GM19324 (cell line): Measurements from ENCODE around the gene PCDHGA12.
"Not testable (repeated sequence)": the region's sequence is repeated elsewhere in the genome, so short reads cannot be mapped to it uniquely, and the experiment has no call there.

Source experiments
- ATAC-seq: cut with Tn5 transposase; IDR thresholded peaks from one replicate; pipeline ENCODE4 v1.9.1; 2021; ENCODE audit warnings: mild to moderate bottlenecking, moderate library complexity; ENCODE audit not compliant: unreplicated experiment, low FRiP score

The PCDHGA12 gene

GRCh38 chr5:141407790-141408505, 22.4 kb upstream of the PCDHGA12 start, which contains the start of gene PCDHGB6:
Gene PCDHGB6 (plus strand): TSS chr5:141408021. CDS start chr5:141408203, 182 bp downstream.
- ATAC-seq: not testable (repeated sequence)

DNA sequence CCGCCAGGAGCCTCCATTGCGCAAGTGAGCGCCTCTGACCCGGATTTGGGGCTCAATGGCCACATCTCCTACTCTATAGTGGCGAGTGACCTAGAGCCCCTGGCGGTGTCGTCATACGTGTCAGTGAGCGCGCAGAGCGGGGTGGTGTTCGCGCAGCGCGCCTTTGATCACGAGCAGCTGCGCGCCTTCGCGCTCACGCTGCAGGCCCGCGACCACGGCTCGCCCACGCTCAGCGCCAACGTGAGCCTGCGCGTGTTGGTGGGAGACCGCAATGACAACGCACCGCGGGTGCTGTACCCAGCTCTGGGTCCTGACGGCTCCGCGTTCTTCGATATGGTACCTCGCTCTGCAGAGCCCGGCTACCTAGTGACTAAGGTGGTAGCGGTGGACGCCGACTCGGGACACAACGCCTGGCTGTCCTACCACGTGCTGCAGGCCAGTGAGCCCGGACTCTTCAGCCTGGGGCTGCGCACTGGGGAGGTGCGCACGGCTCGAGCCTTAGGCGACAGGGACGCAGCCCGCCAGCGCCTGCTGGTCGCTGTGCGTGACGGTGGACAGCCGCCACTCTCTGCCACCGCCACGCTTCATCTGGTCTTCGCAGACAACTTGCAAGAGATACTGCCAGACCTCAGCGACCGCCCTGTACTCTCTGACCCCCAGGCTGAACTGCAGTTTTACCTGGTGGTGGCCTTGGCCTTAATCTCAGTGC, 20.6 kb upstream of the PCDHGA12 start:
- no peak for ATAC-seq

DNA sequence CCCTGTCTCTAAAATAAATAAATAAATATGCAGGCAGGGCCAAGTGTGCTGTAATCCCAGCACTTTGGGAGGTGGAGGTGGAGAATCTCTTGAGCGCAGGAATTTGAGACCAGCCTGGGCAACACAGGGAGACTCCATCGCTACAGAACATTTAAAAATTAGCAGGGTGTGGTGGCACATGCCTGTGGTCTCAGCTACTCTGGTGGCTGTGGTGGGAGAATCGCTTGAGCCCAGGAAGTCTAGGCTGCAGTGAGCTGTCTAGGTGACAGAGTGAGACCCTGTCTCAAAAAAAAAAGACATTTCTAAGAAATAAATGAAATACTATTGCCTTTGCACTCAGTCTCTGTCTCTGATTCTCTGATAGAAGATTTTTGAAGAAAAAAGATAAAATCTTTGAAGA, 18.7 kb upstream of the PCDHGA12 start:
- ATAC-seq: no peak

DNA sequence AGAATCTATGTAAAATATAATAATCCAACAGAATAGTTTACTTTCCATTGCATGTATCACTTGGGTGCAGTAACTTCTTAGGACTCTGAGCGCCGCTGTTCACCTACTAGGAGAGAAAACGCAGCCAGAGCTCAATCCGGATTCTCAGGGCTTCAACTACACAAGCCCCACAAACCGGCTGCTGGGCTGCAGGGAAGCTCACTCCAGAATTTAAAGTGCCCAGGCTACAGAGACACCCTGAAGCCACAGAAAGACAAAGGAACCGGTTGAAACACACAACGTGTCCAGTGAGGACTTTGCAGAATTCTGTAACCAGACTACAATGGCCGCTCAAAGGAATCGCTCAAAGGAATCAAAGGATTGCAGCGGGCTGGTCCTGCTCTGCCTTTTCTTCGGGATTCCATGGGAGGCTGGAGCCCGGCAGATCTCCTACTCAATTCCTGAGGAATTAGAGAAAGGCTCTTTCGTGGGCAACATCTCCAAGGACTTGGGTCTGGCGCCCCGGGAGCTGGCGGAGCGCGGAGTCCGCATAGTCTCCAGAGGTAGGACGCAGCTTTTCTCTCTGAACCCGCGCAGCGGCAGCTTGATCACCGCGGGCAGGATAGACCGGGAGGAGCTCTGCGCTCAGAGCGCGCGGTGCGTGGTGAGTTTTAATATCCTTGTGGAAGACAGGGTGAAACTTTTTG, 17.3 kb upstream of the PCDHGA12 start, which contains the start of gene PCDHGA10:
PCDHGA10 (plus strand) TSS at position 134 of the 686 bp plus-strand sequence; CDS start at position 323, 189 bp downstream.
- peak; percentile 64 for ATAC-seq

GRCh38 chr5:141413540-141414069, 16.7 kb upstream of the PCDHGA12 start:
- ATAC-seq: no peak

DNA sequence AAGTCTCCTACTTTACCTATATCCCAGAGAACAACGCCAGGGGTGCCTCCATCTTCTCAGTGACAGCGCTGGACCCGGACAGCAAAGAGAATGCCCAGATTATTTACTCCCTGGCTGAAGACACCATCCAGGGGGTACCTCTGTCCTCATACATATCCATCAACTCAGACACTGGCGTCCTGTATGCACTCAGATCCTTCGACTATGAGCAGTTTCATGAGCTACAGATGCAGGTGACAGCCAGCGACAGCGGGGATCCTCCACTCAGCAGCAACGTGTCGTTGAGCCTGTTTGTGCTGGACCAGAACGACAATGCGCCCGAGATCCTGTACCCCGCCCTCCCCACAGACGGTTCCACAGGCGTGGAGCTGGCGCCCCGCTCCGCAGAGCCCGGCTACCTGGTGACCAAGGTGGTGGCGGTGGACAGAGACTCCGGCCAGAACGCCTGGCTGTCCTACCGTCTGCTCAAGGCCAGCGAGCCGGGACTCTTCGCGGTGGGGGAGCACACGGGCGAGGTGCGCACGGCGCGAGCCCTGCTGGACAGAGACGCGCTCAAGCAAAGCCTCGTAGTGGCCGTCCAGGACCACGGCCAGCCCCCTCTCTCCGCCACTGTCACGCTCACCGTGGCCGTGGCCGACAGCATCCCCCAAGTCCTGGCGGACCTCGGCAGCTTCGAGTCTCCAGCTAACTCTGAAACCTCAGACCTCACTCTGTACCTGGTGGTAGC, 15.6 kb upstream of the PCDHGA12 start:
- not testable (repeated sequence) for ATAC-seq

- not testable (repeated sequence) for ATAC-seq
Measured at GRCh38 chr5:141415275-141415618, 15.1 kb upstream of the PCDHGA12 start.

DNA sequence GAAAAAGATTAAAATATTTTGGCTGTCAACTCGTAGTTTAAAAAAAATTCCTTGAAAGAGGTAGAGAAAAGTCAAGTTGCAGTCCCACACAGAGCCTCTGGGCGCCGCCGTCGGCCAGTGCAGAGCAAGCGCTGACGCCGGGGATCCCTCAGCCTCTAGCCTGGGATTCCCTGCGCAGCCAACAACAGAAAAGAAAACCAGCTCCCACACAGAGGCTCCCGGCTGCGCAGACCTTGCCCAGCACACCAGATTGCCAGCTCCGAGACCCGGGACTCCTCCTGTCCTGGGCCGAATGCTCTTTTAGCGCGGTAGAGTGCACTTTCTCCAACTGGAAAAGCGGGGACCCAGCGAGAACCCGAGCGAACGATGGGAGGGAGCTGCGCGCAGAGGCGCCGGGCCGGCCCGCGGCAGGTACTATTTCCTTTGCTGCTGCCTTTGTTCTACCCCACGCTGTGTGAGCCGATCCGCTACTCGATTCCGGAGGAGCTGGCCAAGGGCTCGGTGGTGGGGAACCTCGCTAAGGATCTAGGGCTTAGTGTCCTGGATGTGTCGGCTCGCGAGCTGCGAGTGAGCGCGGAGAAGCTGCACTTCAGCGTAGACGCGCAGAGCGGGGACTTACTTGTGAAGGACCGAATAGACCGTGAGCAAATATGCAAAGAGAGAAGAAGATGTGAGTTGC, 12.7 kb upstream of the PCDHGA12 start, which contains the start of gene PCDHGB7:
PCDHGB7 (plus strand) TSS at position 184 of the 679 bp plus-strand sequence; CDS start at position 367, 183 bp downstream.
- ATAC-seq: peak; percentile 80

- no peak for ATAC-seq
Measured at GRCh38 chr5:141419074-141419880, 11.0 kb upstream of the PCDHGA12 start.

DNA sequence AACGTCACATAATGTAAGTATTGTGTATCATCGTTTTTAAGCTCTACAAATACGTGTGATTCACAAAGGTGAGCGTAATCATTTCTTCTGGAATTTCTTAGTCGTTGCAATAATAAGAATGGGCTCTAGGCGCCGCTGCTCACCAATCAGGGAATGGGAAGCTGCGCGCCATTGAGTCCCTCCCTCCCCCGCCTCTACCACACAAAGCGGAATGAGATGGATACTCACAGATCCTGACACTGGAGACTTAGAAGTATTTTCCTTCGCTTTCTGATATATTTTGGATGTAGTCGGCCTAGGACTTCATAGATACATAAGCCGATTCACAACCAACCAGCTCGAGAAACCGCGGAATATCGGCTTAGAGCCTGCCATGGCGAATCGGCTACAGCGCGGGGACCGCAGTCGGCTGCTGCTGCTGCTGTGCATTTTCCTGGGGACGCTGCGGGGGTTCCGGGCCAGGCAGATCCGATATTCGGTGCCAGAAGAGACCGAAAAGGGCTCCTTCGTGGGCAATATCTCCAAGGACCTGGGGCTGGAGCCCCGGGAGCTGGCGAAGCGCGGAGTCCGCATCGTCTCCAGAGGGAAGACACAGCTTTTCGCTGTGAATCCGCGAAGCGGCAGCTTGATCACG, 9.3 kb upstream of the PCDHGA12 start, which contains the start of gene PCDHGA11:
PCDHGA11 (plus strand) TSS at position 197 of the 634 bp plus-strand sequence; CDS start at position 374, 177 bp downstream.
- no peak for ATAC-seq

DNA sequence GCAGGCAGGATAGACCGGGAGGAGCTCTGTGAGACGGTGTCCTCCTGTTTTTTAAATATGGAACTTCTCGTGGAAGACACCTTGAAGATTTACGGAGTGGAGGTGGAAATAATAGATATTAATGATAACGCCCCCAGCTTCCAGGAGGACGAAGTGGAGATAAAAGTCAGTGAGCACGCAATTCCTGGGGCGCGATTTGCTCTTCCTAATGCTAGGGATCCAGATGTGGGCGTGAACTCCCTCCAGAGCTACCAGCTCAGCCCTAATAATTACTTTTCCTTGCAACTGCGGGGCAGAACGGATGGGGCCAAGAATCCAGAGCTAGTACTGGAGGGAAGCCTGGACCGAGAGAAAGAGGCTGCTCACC, 8.8 kb upstream of the PCDHGA12 start:
- ATAC-seq: no peak

DNA sequence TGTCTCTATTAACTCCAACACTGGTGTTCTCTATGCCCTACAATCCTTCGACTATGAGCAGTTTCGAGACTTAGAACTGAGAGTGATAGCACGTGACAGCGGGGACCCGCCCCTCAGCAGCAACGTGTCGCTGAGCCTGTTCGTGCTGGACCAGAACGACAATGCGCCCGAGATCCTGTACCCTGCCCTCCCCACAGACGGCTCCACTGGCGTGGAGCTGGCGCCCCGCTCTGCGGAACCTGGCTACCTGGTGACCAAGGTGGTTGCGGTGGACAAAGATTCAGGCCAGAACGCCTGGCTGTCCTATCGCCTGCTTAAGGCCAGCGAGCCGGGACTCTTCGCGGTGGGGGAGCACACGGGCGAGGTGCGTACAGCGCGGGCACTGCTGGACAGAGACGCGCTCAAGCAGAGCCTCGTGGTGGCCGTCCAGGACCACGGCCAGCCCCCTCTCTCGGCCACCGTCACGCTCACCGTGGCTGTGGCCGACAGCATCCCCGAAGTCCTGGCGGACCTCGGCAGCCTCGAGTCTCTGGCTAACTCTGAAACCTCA, 7.5 kb upstream of the PCDHGA12 start:
- no peak for ATAC-seq

GRCh38 chr5:141427783-141428426, 2.4 kb upstream of the PCDHGA12 start:
- ATAC-seq: no peak

DNA sequence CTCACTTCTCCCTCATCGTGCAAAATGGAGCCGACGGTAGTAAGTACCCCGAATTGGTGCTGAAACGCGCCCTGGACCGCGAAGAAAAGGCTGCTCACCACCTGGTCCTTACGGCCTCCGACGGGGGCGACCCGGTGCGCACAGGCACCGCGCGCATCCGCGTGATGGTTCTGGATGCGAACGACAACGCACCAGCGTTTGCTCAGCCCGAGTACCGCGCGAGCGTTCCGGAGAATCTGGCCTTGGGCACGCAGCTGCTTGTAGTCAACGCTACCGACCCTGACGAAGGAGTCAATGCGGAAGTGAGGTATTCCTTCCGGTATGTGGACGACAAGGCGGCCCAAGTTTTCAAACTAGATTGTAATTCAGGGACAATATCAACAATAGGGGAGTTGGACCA, 979 bp downstream of the PCDHGA12 start:
- ATAC-seq: no peak

GRCh38 chr5:141432308-141432707, 2.0 kb downstream of the PCDHGA12 start:
- ATAC-seq: not testable (repeated sequence)

GRCh38 chr5:141432726-141433125, 2.4 kb downstream of the PCDHGA12 start:
- ATAC-seq: not testable (repeated sequence)

- no peak for ATAC-seq
Measured at GRCh38 chr5:141434006-141434405, 3.7 kb downstream of the PCDHGA12 start.
